Natural killer cell treated with Interleukin-12 subunit alpha and Interleukin-12 subunit beta and Interleukin-15 and Interleukin-18, amount 100 ng/mL, for 72 hours (primary cell): ENCODE results near the gene CDKAL1. TPM values are rescaled to one million over a fixed set of nuclear protein-coding genes. Genes with fewer than 3 reads are reported as not detected.
"Not testable (repeated sequence)": the region's sequence is repeated elsewhere in the genome, so short reads cannot be mapped to it uniquely, and the experiment has no call there.

Experiments used
- ATAC-seq, 2 donors: fragments of 150-1000 bp; cut with Tn5 transposase in 1 of 2; sonication (Bioruptor Pico), chemical (Tn5 transposase) in 1 of 2; 2 replicates each; pipeline ENCODE4 v1.10.0; 2021
- DNase-seq: peaks from one replicate; pipeline ENCODE4 v3.0.0; 2022; ENCODE audit warnings: low spot score
- H3K27ac Mint-ChIP-seq, 2 donors: 1 replicate in 1 of 2; 2 replicates in 1 of 2; pipeline ENCODE4 v1.8.0; 2022; ENCODE audit warnings: mixed read lengths in 2 of 2, mild to moderate bottlenecking in 1 of 2, moderate library complexity in 1 of 2
- H3K27me3 Mint-ChIP-seq, 2 donors: 1 replicate in 1 of 2; 2 replicates in 1 of 2; pipeline ENCODE4 v1.8.0; 2022; ENCODE audit warnings: mixed read lengths in 2 of 2
- H3K36me3 Mint-ChIP-seq: one replicate; pipeline ENCODE4 v1.8.0; 2022; ENCODE audit warnings: mixed read lengths
- H3K4me1 Mint-ChIP-seq, 2 donors: 1 replicate in 1 of 2; 2 replicates in 1 of 2; pipeline ENCODE4 v1.8.0; 2022; ENCODE audit warnings: low read depth in 2 of 2, mixed read lengths in 2 of 2, mild to moderate bottlenecking in 1 of 2
- H3K4me3 Mint-ChIP-seq: one replicate; pipeline ENCODE4 v1.8.0; 2022; ENCODE audit warnings: mixed read lengths
- H3K9me3 Mint-ChIP-seq: 2 replicates; pipeline ENCODE4 v1.8.0; 2022; ENCODE audit warnings: mixed read lengths
- total RNA-seq, 2 donors: library from RNA; stranded (reverse); gene quantifications; one replicate each; pipeline ENCODE4 v1.2.3, GENCODE V29; 2022

CDKAL1 gene
- total RNA-seq, 2 donors from 2014 or later: 33.7 to 43.8 TPM

GRCh38 chr6:21182589-21182988, 648.3 kb downstream of the CDKAL1 start:
- DNase-seq (no peak), ATAC-seq (no peak)
- no peak overlapping the region for H3K4me3 Mint-ChIP-seq

GRCh38 chr6:21185861-21186478, 651.7 kb downstream of the CDKAL1 start:
- H3K4me1 Mint-ChIP-seq: peaks cover 7% of the 10 kb centered on the region in 2 donors
- H3K4me3 Mint-ChIP-seq: no peak overlapping the region
- no peak for ATAC-seq
- no peaks in the 10 kb centered on the region for H3K9me3 Mint-ChIP-seq
- no peak overlapping the region for H3K27ac Mint-ChIP-seq
- H3K36me3 Mint-ChIP-seq: no peaks in the 10 kb centered on the region
- H3K27me3 Mint-ChIP-seq: no peaks in the 10 kb centered on the region
- no peak for DNase-seq

More at GRCh38 chr6:21182589-21182988, 648.3 kb downstream of the CDKAL1 start:
- Mint-ChIP-seq H3K27ac (no peak overlapping the region), H3K9me3 (no peaks in the 10 kb centered on the region), H3K27me3 (no peaks in the 10 kb centered on the region), H3K4me1 (peaks cover 0 to 6% of the 10 kb centered on the region in 2 donors), H3K36me3 (no peaks in the 10 kb centered on the region)

GRCh38 chr6:21186479-21187055, 652.3 kb downstream of the CDKAL1 start:
- Mint-ChIP-seq H3K4me3 (no peak overlapping the region), H3K27ac (no peak overlapping the region), H3K36me3 (no peaks in the 10 kb centered on the region), H3K27me3 (no peaks in the 10 kb centered on the region), H3K9me3 (no peaks in the 10 kb centered on the region), H3K4me1 (peaks cover 12 to 13% of the 10 kb centered on the region in 2 donors)
- DNase-seq: no peak
- no peak for ATAC-seq

GRCh38 chr6:21187485-21187884, 653.2 kb downstream of the CDKAL1 start:
- no peaks in the 10 kb centered on the region for H3K27me3 Mint-ChIP-seq

GRCh38 chr6:21188505-21189223, 654.4 kb downstream of the CDKAL1 start:
- H3K27ac Mint-ChIP-seq: no peak overlapping the region
- no peak overlapping the region for H3K4me3 Mint-ChIP-seq
- H3K27me3 Mint-ChIP-seq: no peaks in the 10 kb centered on the region
- no peak for DNase-seq
- peaks cover 1% of the 10 kb centered on the region for H3K36me3 Mint-ChIP-seq
- no peak for ATAC-seq
- no peaks in the 10 kb centered on the region for H3K9me3 Mint-ChIP-seq
- H3K4me1 Mint-ChIP-seq: peaks cover 13 to 14% of the 10 kb centered on the region in 2 donors

More at GRCh38 chr6:21187485-21187884, 653.2 kb downstream of the CDKAL1 start:
- DNase-seq (no peak), ATAC-seq (no peak)
- no peaks in the 10 kb centered on the region for H3K9me3 Mint-ChIP-seq
- H3K4me3 Mint-ChIP-seq: no peak overlapping the region
- peaks cover 11 to 13% of the 10 kb centered on the region in 2 donors for H3K4me1 Mint-ChIP-seq
- H3K27ac Mint-ChIP-seq: no peak overlapping the region
- no peaks in the 10 kb centered on the region for H3K36me3 Mint-ChIP-seq

- Mint-ChIP-seq H3K4me1 (peaks cover 21 to 22% of the 10 kb centered on the region in 2 donors), H3K27me3 (no peaks in the 10 kb centered on the region)
Measured at GRCh38 chr6:21189759-21190158, 655.5 kb downstream of the CDKAL1 start.

GRCh38 chr6:21190701-21191100, 656.4 kb downstream of the CDKAL1 start:
- peaks cover 4% of the 10 kb centered on the region for H3K36me3 Mint-ChIP-seq
- H3K27me3 Mint-ChIP-seq: no peaks in the 10 kb centered on the region
- no peak for ATAC-seq
- H3K4me3 Mint-ChIP-seq: peak overlapping the region; percentile 60
- H3K9me3 Mint-ChIP-seq: no peaks in the 10 kb centered on the region
- DNase-seq: no peak
- peak overlapping the region in 1 of 2 donors; percentile 56 for H3K27ac Mint-ChIP-seq
- peaks cover 21 to 22% of the 10 kb centered on the region in 2 donors for H3K4me1 Mint-ChIP-seq

More at GRCh38 chr6:21189759-21190158, 655.5 kb downstream of the CDKAL1 start:
- Mint-ChIP-seq H3K4me3 (no peak overlapping the region), H3K36me3 (peaks cover 4% of the 10 kb centered on the region), H3K27ac (no peak overlapping the region), H3K9me3 (no peaks in the 10 kb centered on the region)
- DNase-seq (no peak), ATAC-seq (no peak)

GRCh38 chr6:21193790-21194475, 659.7 kb downstream of the CDKAL1 start:
- peaks cover 31 to 37% of the 10 kb centered on the region in 2 donors for H3K4me1 Mint-ChIP-seq
- no peak for DNase-seq
- peak; percentile 14 to 66 for ATAC-seq
- no peaks in the 10 kb centered on the region for H3K9me3 Mint-ChIP-seq
- no peak overlapping the region for H3K4me3 Mint-ChIP-seq
- peaks cover 7% of the 10 kb centered on the region for H3K36me3 Mint-ChIP-seq
- H3K27ac Mint-ChIP-seq: peak overlapping the region in 1 of 2 donors; percentile 17
- no peaks in the 10 kb centered on the region for H3K27me3 Mint-ChIP-seq

GRCh38 chr6:21195301-21195700, 661.0 kb downstream of the CDKAL1 start:
- peaks cover 32 to 37% of the 10 kb centered on the region in 2 donors for H3K4me1 Mint-ChIP-seq
- DNase-seq, H3K27ac Mint-ChIP-seq, H3K27me3 Mint-ChIP-seq, ATAC-seq, H3K9me3 Mint-ChIP-seq, H3K4me3 Mint-ChIP-seq: not testable (repeated sequence)
- peaks cover 14% of the 10 kb centered on the region for H3K36me3 Mint-ChIP-seq

- DNase-seq: no peak
- Mint-ChIP-seq H3K4me1 (peaks cover 24% of the 10 kb centered on the region in 2 donors), H3K27ac (peak overlapping the region in 1 of 2 donors; percentile 49), H3K27me3 (no peaks in the 10 kb centered on the region), H3K9me3 (no peaks in the 10 kb centered on the region), H3K36me3 (peaks cover 14% of the 10 kb centered on the region), H3K4me3 (no peak overlapping the region)
- no peak for ATAC-seq
Measured at GRCh38 chr6:21198032-21198640, 663.9 kb downstream of the CDKAL1 start.

GRCh38 chr6:21199262-21199661, 665.0 kb downstream of the CDKAL1 start:
- Mint-ChIP-seq H3K36me3 (peaks cover 10% of the 10 kb centered on the region), H3K9me3 (no peaks in the 10 kb centered on the region), H3K27me3 (no peaks in the 10 kb centered on the region), H3K4me3 (no peak overlapping the region), H3K27ac (peak overlapping the region in 1 of 2 donors; percentile 49), H3K4me1 (peaks cover 16 to 18% of the 10 kb centered on the region in 2 donors)
- ATAC-seq: no peak
- DNase-seq: no peak

GRCh38 chr6:21200134-21200870, 666.0 kb downstream of the CDKAL1 start:
- Mint-ChIP-seq H3K4me3 (no peak overlapping the region), H3K9me3 (no peaks in the 10 kb centered on the region), H3K36me3 (peaks cover 19% of the 10 kb centered on the region), H3K27ac (no peak overlapping the region), H3K4me1 (peaks cover 13 to 16% of the 10 kb centered on the region in 2 donors), H3K27me3 (no peaks in the 10 kb centered on the region)
- ATAC-seq (no peak), DNase-seq (no peak)

- H3K27me3 Mint-ChIP-seq: no peaks in the 10 kb centered on the region
- no peak overlapping the region for H3K27ac Mint-ChIP-seq
- H3K36me3 Mint-ChIP-seq: peaks cover 20% of the 10 kb centered on the region
- no peaks in the 10 kb centered on the region for H3K9me3 Mint-ChIP-seq
- peaks cover 13 to 16% of the 10 kb centered on the region in 2 donors for H3K4me1 Mint-ChIP-seq
- DNase-seq: no peak
- H3K4me3 Mint-ChIP-seq: no peak overlapping the region
- no peak for ATAC-seq
Measured at GRCh38 chr6:21201187-21201586, 666.9 kb downstream of the CDKAL1 start.
